IMR-90 (cell line): ENCODE results near the gene SETX. TPM values are rescaled to one million over a fixed set of nuclear protein-coding genes. Genes with fewer than 3 reads are reported as not detected.

Experiments used
- ATAC-seq: fragments of 200-7000 bp; cut with Tn5 transposase; 2 replicates; pipeline ENCODE4 v1.9.1; 2020; ENCODE audit warnings: low read depth, mild to moderate bottlenecking, moderate library complexity
- BruUV-seq: library from RNA; stranded (reverse); fragments of 400-500 nt; replicated peaks from 2 replicates; lab custom pipeline; 2021; lab: Mats Ljungman, UMichigan
- CTCF ChIA-PET: fragments of 300-600 bp; formaldehyde crosslinking; extraction: SDS; loops from one replicate; lab custom pipeline; 2021; ENCODE audit warnings: antibody characterized with exemption; lab: Yijun Ruan, JAX
- POLR2A ChIA-PET: fragments of 300-600 bp; sonication (Branson Sonifier 250); formaldehyde crosslinking; loops from one replicate; lab custom pipeline; 2022; ENCODE audit warnings: antibody characterized with exemption; ENCODE audit not compliant: unreplicated experiment; lab: Charles Lee
- DNase-seq: peaks from one replicate; pipeline ENCODE4 v3.0.0; 2013
- H2AFZ ChIP-seq: replicated peaks from 2 replicates; pipeline ENCODE3; 2013; ENCODE audit warnings: low read length, mild to moderate bottlenecking; ENCODE audit not compliant: poor library complexity
- H2AK5ac ChIP-seq: 2 replicates; pipeline ENCODE4 v1.6.1; 2013; ENCODE audit warnings: low read depth, low read length, inconsistent platforms
- H2AK9ac ChIP-seq: replicated peaks from 2 replicates; pipeline ENCODE3; 2013; ENCODE audit warnings: mild to moderate bottlenecking, low read depth, low read length, moderate library complexity; ENCODE audit not compliant: poor library complexity
- H2BK120ac ChIP-seq: 2 replicates; pipeline ENCODE4 v1.6.1; 2013; ENCODE audit warnings: low read depth, low read length, inconsistent platforms
- H2BK15ac ChIP-seq: 3 replicates; pipeline ENCODE4 v1.6.1; 2013; ENCODE audit warnings: low read depth, low read length, inconsistent platforms
- H2BK20ac ChIP-seq: 2 replicates; pipeline ENCODE4 v1.6.1; 2013; ENCODE audit warnings: low read depth, mild to moderate bottlenecking, inconsistent platforms, low read length, moderate library complexity
- H2BK5ac ChIP-seq: 2 replicates; pipeline ENCODE4 v1.6.1; 2013; ENCODE audit warnings: mild to moderate bottlenecking, low read depth, low read length, inconsistent platforms; ENCODE audit not compliant: poor library complexity, severe bottlenecking
- H3K14ac ChIP-seq: replicated peaks from 2 replicates; pipeline ENCODE4 v1.6.1; 2013; ENCODE audit warnings: low read depth, low read length, inconsistent platforms
- H3K18ac ChIP-seq: 2 replicates; pipeline ENCODE4 v1.6.1; 2013; ENCODE audit warnings: low read depth, low read length, control low read depth
- H3K23ac ChIP-seq: 2 replicates; pipeline ENCODE4 v1.6.1; 2013; ENCODE audit warnings: low read depth, low read length, inconsistent platforms
- H3K27ac ChIP-seq: 2 replicates; pipeline ENCODE4 v1.5.1; 2013; ENCODE audit warnings: mild to moderate bottlenecking, control low read depth, low read length; ENCODE audit not compliant: insufficient read depth
- H3K27me3 ChIP-seq: 2 replicates; pipeline ENCODE4 v1.6.1; 2013; ENCODE audit warnings: low read length; ENCODE audit not compliant: control insufficient read depth, insufficient read depth
- H3K36me3 ChIP-seq: 2 replicates; pipeline ENCODE4 v1.6.1; 2013; ENCODE audit warnings: low read length, mixed read lengths; ENCODE audit not compliant: control insufficient read depth, insufficient read depth
- H3K4ac ChIP-seq: 2 replicates; pipeline ENCODE4 v1.6.1; 2013; ENCODE audit warnings: low read depth, low read length, inconsistent platforms
- H3K4me1 ChIP-seq: 2 replicates; pipeline ENCODE4 v1.6.1; 2013; ENCODE audit warnings: low read length, mixed read lengths; ENCODE audit not compliant: control insufficient read depth, insufficient read depth
- H3K4me2 ChIP-seq: 2 replicates; pipeline ENCODE4 v1.6.1; 2013; ENCODE audit warnings: low read depth, mild to moderate bottlenecking, control low read depth, low read length, moderate library complexity
- H3K4me3 ChIP-seq: 2 replicates; pipeline ENCODE4 v1.5.1; 2013; ENCODE audit warnings: low read depth, mild to moderate bottlenecking, control low read depth, low read length, moderate library complexity; ENCODE audit not compliant: insufficient read depth
- H3K56ac ChIP-seq: 2 replicates; pipeline ENCODE4 v1.6.1; 2013; ENCODE audit warnings: low read length, inconsistent platforms; ENCODE audit not compliant: insufficient read depth; ENCODE audit errors: extremely low read depth
- H3K79me1 ChIP-seq, 2 experiments: 2 replicates each; pipeline ENCODE4 v1.6.1; 2013; ENCODE audit warnings: low read length in 2 of 2, inconsistent platforms in 1 of 2, low read depth in 1 of 2
- H3K9ac ChIP-seq: 2 replicates; pipeline ENCODE4 v1.6.1; 2013; ENCODE audit warnings: low read depth, low read length, control low read depth
- H3K9me1 ChIP-seq: 2 replicates; pipeline ENCODE4 v1.6.1; 2013; ENCODE audit warnings: low read length, inconsistent platforms; ENCODE audit not compliant: insufficient read depth
- H3K9me3 ChIP-seq: 2 replicates; pipeline ENCODE4 v1.6.1; 2013; ENCODE audit warnings: low read length; ENCODE audit not compliant: control insufficient read depth, insufficient read depth
- H4K20me1 ChIP-seq: 2 replicates; pipeline ENCODE4 v1.6.1; 2013; ENCODE audit warnings: low read length, inconsistent platforms; ENCODE audit not compliant: insufficient read depth
- H4K5ac ChIP-seq: 2 replicates; pipeline ENCODE4 v1.6.1; 2013; ENCODE audit warnings: mild to moderate bottlenecking, low read depth, low read length, control low read depth
- H4K8ac ChIP-seq, 2 experiments: 2 replicates each; pipeline ENCODE4 v1.6.1; 2013; ENCODE audit warnings: low read depth in 2 of 2, low read length in 2 of 2, control low read depth in 1 of 2, inconsistent platforms in 1 of 2
- H4K91ac ChIP-seq: 2 replicates; pipeline ENCODE4 v1.6.1; 2013; ENCODE audit warnings: low read depth, low read length, inconsistent platforms; ENCODE audit not compliant: insufficient read depth
- BHLHE40 ChIP-seq: fragments of 150-350 bp; IDR thresholded peaks from 2 replicates; pipeline ENCODE4 v1.6.1; 2016; ENCODE audit warnings: mild to moderate bottlenecking, low read depth, low read length
- CEBPB ChIP-seq: IDR thresholded peaks from 2 replicates; pipeline ENCODE4 v1.6.1; 2012; ENCODE audit warnings: low read depth, low read length, improper control_type of control experiment
- CHD1 ChIP-seq: IDR thresholded peaks from 2 replicates; pipeline ENCODE4 v1.6.1; 2012; ENCODE audit warnings: low read depth, low read length, improper control_type of control experiment
- CTCF ChIP-seq: conservative IDR thresholded peaks from 2 replicates; pipeline ENCODE4 v1.5.1; 2012; ENCODE audit warnings: mild to moderate bottlenecking, low read depth, low read length, improper control_type of control experiment
- FOS ChIP-seq: fragments of 150-350 bp; IDR thresholded peaks from 2 replicates; pipeline ENCODE4 v1.6.1; 2016; ENCODE audit warnings: low read depth, low read length
- MAFK ChIP-seq: IDR thresholded peaks from 2 replicates; pipeline ENCODE4 v1.6.1; 2012; ENCODE audit warnings: low read depth, low read length, improper control_type of control experiment
- MAZ ChIP-seq: IDR thresholded peaks from 2 replicates; pipeline ENCODE4 v1.6.1; 2012; ENCODE audit warnings: low read depth, mild to moderate bottlenecking, low read length, improper control_type of control experiment, moderate library complexity, borderline replicate concordance
- MXI1 ChIP-seq: IDR thresholded peaks from 2 replicates; pipeline ENCODE4 v1.6.1; 2012; ENCODE audit warnings: low read depth, mild to moderate bottlenecking, low read length, moderate library complexity, borderline replicate concordance
- NFE2L2 ChIP-seq: fragments of 150-350 bp; IDR thresholded peaks from 2 replicates; pipeline ENCODE4 v1.6.1; 2016; ENCODE audit warnings: low read depth, mild to moderate bottlenecking, low read length
- POLR2A ChIP-seq: IDR thresholded peaks from 2 replicates; pipeline ENCODE4 v1.6.1; 2012; ENCODE audit warnings: mild to moderate bottlenecking, low read depth, low read length
- RAD21 ChIP-seq: IDR thresholded peaks from 2 replicates; pipeline ENCODE4 v1.6.1; 2012; ENCODE audit warnings: low read length, improper control_type of control experiment
- RCOR1 ChIP-seq: IDR thresholded peaks from 2 replicates; pipeline ENCODE4 v1.6.1; 2012; ENCODE audit warnings: mild to moderate bottlenecking, low read length, improper control_type of control experiment; ENCODE audit not compliant: insufficient replicate concordance
- RFX5 ChIP-seq: IDR thresholded peaks from 2 replicates; pipeline ENCODE4 v1.8.0; 2012; ENCODE audit warnings: low read depth, mild to moderate bottlenecking, low read length, moderate library complexity
- SMC3 ChIP-seq: fragments of 150-350 bp; IDR thresholded peaks from 2 replicates; pipeline ENCODE4 v1.6.1; 2016; ENCODE audit warnings: low read depth, mild to moderate bottlenecking, antibody characterized with exemption, low read length, moderate library complexity
- WGBS, 2 experiments: methylation state at CpG; one replicate each; pipeline versions ENCODE4 v1.1.5 to v1.1.7; 2013; ENCODE audit warnings: missing lambda C conversion rate in 2 of 2; ENCODE audit not compliant: insufficient read length in 1 of 2; ENCODE audit errors: extremely low coverage in 2 of 2; 5-methylcytosine and 5-hydroxymethylcytosine counted together
- dilution Hi-C: fragments of 300-500 bp; cut with HindIII; formaldehyde crosslinking; loops from one replicate; pipeline ENCODE4 v1.14.3; 2018; ENCODE audit warnings: low sequenced_read_pairs; ENCODE audit not compliant: unreplicated experiment
- in situ Hi-C: fragments of 300-500 bp; cut with MboI; formaldehyde crosslinking; loops from 3 replicates; pipeline ENCODE4 v1.14.3; 2019; ENCODE audit warnings: low sequenced_read_pairs, inconsistent platforms, mixed read lengths
- intact Hi-C: fragments of 100-400 bp; cut with micrococcal nuclease; formaldehyde crosslinking; loops from 2 replicates; pipeline ENCODE4 v1.10.0; 2022
- polyA plus RNA-seq, 3 experiments: library from polyadenylated mRNA; depleted of rRNA; stranded (reverse); fragments of >200 nt; gene quantifications; 2 replicates each; pipeline ENCODE4 v1.2.3, GENCODE V29; 2012; ENCODE audit warnings: low replicate concordance in 1 of 3
- total RNA-seq: library from RNA; depleted of rRNA; stranded (reverse); fragments of >200 nt; gene quantifications from 2 replicates; pipeline ENCODE4 v1.2.3, GENCODE V29; 2012
- TF ChIP-seq, protein P1 (sequence below): fragments of 150-350 bp; IDR thresholded peaks from 2 replicates; pipeline ENCODE4 v1.6.1; 2017; ENCODE audit warnings: mild to moderate bottlenecking, antibody characterized with exemption, low read length, low read depth
- TF ChIP-seq, protein P2 (sequence below): fragments of 150-350 bp; IDR thresholded peaks from 2 replicates; pipeline ENCODE4 v1.6.1; 2016; ENCODE audit warnings: low read depth, mild to moderate bottlenecking, low read length, moderate library complexity, borderline replicate concordance

Gene SETX
- total and polyA plus RNA-seq, 2 of the 4 experiments (the other 2 are of a cell fraction), result 13.1 to 55.0 TPM

DNA sequence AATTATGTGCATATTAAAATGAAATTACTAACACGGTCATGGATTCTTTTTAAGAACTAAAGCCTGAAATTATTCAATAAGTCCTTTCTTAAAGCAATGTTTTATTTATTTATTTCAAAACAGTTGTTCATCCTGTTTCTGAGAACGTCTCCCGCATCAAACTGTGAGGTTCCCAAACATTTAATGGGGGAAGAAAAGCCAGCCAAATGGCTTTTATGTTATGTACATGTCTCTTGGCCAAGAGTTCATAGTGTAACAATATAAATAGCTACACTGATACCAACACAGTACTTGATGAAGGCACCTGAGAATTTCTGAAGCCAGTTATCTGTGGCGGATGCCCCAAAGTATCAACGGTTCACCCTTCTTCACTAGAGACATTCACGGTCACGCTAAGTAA, 36.2 kb upstream of the SETX start:
- Histone ChIP-seq H3K23ac (no peak overlapping the region), H3K4me3 (no peak overlapping the region), H2AK5ac (no peak overlapping the region), H3K4me1 (no peaks in the 10 kb centered on the region), H3K36me3 (peaks cover 63% of the 10 kb centered on the region), H3K27me3 (no peaks in the 10 kb centered on the region), H2AK9ac (no peak overlapping the region), H3K56ac (no peak overlapping the region), H3K79me1 (no peaks in the 10 kb centered on the region; a peak in 1 of 4 replicates), H3K18ac (no peak overlapping the region), H3K9me1 (no peaks in the 10 kb centered on the region), H2BK15ac (no peak overlapping the region), H2AFZ (no peak overlapping the region), H3K9me3 (no peaks in the 10 kb centered on the region), H4K5ac (no peak overlapping the region), H4K8ac (no peak overlapping the region), H2BK20ac (no peak overlapping the region), H3K14ac (no peak overlapping the region), H3K27ac (no peak overlapping the region), H2BK120ac (no peak overlapping the region), H3K4me2 (no peak overlapping the region), H4K20me1 (no peaks in the 10 kb centered on the region; the same call in 1 of the 2 replicates), H3K4ac (no peak overlapping the region), H2BK5ac (no peak overlapping the region), H4K91ac (no peak overlapping the region), H3K9ac (no peak overlapping the region)
- no peak for ATAC-seq
- dilution Hi-C loops, result no loop called here
- ChIA-PET POLR2A (interaction anchor here (0.7 kb wide), 1 partner anchor 98 kb away, joined by 5 read pairs; no protein-coding TSS in a partner anchor), CTCF (no interaction called here)
- TF ChIP-seq NFE2L2 (no peak), MAFK (no peak), CHD1 (no peak), RFX5 (no peak), CEBPB (no peak), BHLHE40 (no peak), SMC3 (no peak), MAZ (no peak), POLR2A (no peak), FOS (no peak), RCOR1 (no peak), RAD21 (no peak), MXI1 (no peak), CTCF (no peak)
- TF ChIP-seq, protein P1, sequence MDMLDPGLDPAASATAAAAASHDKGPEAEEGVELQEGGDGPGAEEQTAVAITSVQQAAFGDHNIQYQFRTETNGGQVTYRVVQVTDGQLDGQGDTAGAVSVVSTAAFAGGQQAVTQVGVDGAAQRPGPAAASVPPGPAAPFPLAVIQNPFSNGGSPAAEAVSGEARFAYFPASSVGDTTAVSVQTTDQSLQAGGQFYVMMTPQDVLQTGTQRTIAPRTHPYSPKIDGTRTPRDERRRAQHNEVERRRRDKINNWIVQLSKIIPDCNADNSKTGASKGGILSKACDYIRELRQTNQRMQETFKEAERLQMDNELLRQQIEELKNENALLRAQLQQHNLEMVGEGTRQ, result no peak
- TF ChIP-seq, protein P2, sequence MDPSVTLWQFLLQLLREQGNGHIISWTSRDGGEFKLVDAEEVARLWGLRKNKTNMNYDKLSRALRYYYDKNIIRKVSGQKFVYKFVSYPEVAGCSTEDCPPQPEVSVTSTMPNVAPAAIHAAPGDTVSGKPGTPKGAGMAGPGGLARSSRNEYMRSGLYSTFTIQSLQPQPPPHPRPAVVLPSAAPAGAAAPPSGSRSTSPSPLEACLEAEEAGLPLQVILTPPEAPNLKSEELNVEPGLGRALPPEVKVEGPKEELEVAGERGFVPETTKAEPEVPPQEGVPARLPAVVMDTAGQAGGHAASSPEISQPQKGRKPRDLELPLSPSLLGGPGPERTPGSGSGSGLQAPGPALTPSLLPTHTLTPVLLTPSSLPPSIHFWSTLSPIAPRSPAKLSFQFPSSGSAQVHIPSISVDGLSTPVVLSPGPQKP, result no peak
- in situ Hi-C loops, result no loop called here
- DNase-seq, result no peak
- no TSS peak for BruUV-seq
- no CpG with 5 or more reads among the region's 7 CpGs for WGBS, 2 experiments
- intact Hi-C loops, result loop anchor here (10.0 kb wide), 1 partner anchor 56 kb away; no protein-coding TSS in a partner anchor
